GM12873 (cell line): ENCODE results near the gene NPHP4.

ENCODE experiments used
- CTCF ChIP-seq: IDR thresholded peaks from 2 replicates; pipeline ENCODE4 v1.5.1; 2012; ENCODE audit warnings: low read depth, mild to moderate bottlenecking, moderate library complexity, low read length, control low read depth; ENCODE audit not compliant: insufficient read depth; ENCODE audit errors: missing control alignments

Gene NPHP4

DNA sequence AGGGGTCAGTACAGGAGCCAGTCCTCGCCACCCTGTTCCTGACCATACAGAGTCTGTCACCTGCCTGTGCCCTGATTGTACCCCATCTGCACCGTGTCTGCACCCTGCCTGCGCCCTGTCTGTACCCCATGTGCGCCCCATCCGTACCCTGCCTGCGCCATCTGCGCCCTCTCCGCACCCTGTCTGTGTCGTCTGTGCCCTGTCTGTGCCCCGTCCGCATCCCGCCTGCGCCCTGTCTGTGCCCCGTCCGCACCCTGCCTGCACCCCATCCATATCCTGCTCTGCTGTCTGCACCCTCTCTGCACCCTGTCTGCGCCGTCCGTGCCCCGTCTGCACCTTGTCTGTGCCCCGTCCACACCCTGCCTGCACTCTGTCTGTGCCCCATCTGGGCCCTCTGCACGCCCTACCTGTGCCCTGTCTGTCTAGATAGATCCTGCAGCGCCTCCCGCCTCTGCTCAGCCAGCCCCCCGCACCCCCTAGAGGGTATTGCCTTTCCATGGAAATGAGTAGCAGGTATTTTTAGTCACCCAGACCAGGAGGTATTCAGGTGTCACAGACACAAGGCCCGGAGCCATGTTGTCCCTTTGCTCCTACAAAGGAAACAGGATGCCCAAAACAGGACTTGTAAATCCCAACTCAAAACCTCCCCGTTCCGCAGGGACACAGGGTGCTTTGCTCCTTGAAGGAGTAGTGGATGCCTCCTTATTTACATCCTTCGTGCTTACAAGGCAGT, 7.7 kb upstream of the NPHP4 start:
- TF ChIP-seq CTCF = no peak

- TF ChIP-seq CTCF = no peak
These were observed 6.7 kb upstream of the NPHP4 start for GRCh38 chr1:5998906-5999301.

DNA sequence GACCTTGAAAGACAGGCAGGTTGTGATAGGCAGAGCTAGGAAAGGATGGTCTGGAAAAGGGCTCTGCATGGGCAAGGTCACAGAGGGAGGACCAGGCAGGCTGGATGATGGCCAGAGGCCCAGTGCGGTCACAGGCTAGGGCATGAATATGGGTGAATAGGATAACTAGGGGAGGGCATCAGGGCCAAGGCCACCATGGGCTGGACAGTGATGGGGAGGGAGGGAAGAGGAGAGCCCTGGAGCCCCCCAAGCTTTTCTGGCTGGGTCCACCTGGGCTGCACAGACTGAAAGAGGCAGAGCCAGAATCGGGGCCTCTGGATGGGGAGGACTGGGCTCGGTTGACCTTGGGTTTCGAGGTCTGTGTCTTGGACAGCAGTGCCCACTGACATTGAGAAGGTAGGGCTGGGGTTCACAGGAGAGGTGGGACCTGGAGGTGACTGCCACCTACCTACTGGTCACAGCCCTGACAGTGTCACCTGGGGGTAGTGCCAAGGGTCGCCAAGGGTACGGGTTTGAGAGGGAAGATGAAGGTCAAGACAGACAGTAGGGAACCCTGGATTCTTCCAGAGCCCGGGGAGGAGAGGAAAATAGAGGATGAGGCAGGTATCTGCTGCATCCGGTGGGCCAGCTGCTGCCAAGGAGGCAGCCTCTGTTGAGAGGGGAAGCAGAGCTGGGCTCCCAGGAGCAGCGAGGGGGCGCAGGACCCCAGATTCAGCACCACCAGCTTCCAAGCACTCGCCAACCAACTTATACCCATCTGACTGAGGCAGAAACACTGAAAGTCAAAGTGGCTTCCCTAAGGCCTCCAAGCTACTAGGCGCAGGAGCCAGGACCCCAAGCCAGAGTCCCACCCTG, 6.1 kb upstream of the NPHP4 start:
- no peak for TF ChIP-seq CTCF

DNA sequence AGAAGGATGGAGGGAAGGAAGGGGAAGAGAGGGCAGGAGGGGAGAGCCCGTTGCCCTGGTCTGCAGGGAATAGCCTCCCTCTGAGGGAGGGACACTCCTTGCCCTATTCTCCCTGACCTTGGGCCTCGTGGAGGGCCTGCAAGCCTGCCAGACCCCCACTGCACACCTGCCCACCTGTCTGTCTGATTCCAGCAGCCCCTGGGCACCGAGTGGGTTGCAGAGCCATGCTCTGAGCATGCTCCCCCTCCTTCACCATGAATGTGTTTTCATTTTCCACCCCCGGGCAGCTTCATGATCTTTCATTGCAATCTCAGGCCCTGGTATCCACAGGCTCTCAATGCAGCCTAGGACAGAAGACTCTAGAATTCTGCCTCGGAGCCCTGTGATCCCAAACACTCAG, 5.1 kb upstream of the NPHP4 start:
- no peak for TF ChIP-seq CTCF

GRCh38 chr1:5996641-5997270, 4.5 kb upstream of the NPHP4 start:
- TF ChIP-seq CTCF = no peak

GRCh38 chr1:5995871-5996630, 3.8 kb upstream of the NPHP4 start:
- no peak for TF ChIP-seq CTCF
